H54 (cell line): Measurements from ENCODE around the gene AGFG2.
"Not testable (repeated sequence)": the region's sequence is repeated elsewhere in the genome, so short reads cannot be mapped to it uniquely, and the experiment has no call there.

Experiments used
- DNase-seq: peaks from one replicate; pipeline ENCODE4 v3.0.0; 2011; ENCODE audit warnings: low spot score, mixed read lengths; ENCODE audit not compliant: insufficient read length
- FAIRE-seq: peaks from 3 replicates; lab custom pipeline; 2011; peaks lifted over from hg19 to GRCh38; lab: Jason Lieb, UNC
- POLR2A ChIP-seq: IDR thresholded peaks from 2 replicates; pipeline ENCODE4 v1.6.1; 2011; ENCODE audit warnings: low read depth, mild to moderate bottlenecking, low read length

AGFG2 gene

GRCh38 chr7:100538654-100539435 is at the start of gene AGFG2:
Gene AGFG2 (plus strand): TSS chr7:100539203. CDS start chr7:100539347, 144 bp downstream.
- peak; percentile 88 for TF ChIP-seq POLR2A
- FAIRE-seq (peak; percentile 79), DNase-seq (peak; percentile 96)

GRCh38 chr7:100489824-100490223 is 49.2 kb upstream of the AGFG2 start:
- DNase-seq (peak; percentile 99), FAIRE-seq (no peak)
- no peak for TF ChIP-seq POLR2A

- TF ChIP-seq POLR2A = no peak
- DNase-seq (no peak), FAIRE-seq (no peak)
Measured at GRCh38 chr7:100490483-100491191, 48.4 kb upstream of the AGFG2 start.

- FAIRE-seq (no peak), DNase-seq (no peak)
- no peak for TF ChIP-seq POLR2A
Measured at GRCh38 chr7:100491192-100491578, 47.8 kb upstream of the AGFG2 start.

GRCh38 chr7:100492738-100493475 is 46.1 kb upstream of the AGFG2 start:
- TF ChIP-seq POLR2A = no peak
- DNase-seq = no peak
- FAIRE-seq = no peak

- FAIRE-seq (no peak), DNase-seq (no peak)
- no peak for TF ChIP-seq POLR2A
Measured at GRCh38 chr7:100493476-100494264, 45.3 kb upstream of the AGFG2 start.

- TF ChIP-seq POLR2A = no peak
- no peak for DNase-seq
- no peak for FAIRE-seq
Measured at GRCh38 chr7:100496509-100496908, 42.5 kb upstream of the AGFG2 start.

GRCh38 chr7:100500743-100501142 is 38.3 kb upstream of the AGFG2 start:
- not testable (repeated sequence) for FAIRE-seq, DNase-seq

GRCh38 chr7:100504031-100504430 is 35.0 kb upstream of the AGFG2 start:
- FAIRE-seq, DNase-seq: not testable (repeated sequence)

GRCh38 chr7:100504887-100505611 is 34.0 kb upstream of the AGFG2 start:
- no peak for TF ChIP-seq POLR2A
- no peak for FAIRE-seq
- DNase-seq = no peak

GRCh38 chr7:100506356-100506923 is 32.6 kb upstream of the AGFG2 start:
- FAIRE-seq (no peak), DNase-seq (no peak)
- TF ChIP-seq POLR2A = no peak

- TF ChIP-seq POLR2A = no peak
- no peak for DNase-seq
- no peak for FAIRE-seq
Measured at GRCh38 chr7:100509231-100509630, 29.8 kb upstream of the AGFG2 start.
